Measurements from ENCODE around the gene STRN3.

DNA sequence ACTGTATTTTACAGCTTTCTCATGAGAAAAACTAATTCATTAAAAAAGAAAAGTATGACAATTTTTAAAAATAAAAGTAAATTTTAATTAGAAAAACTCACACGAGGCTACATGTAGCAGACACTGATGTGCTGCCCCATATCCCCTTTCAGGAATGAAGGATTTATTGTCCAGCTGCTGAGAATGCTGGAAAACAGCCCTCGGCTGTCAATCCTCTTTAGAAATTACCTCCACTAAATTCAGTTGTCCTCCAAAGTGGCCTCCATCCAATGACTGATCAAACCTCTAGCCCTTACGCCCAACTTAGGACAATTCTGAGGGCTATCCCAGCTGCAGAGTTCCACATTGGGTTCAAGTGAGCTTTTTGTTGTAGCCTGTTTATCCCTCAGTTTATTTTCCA, 30.5 kb downstream of the STRN3 start:
- TF ChIP-seq POLR2A (IDR thresholded peaks at IDR 0.05; ENCODE audit: low read length) (no peak), GATA1 (IDR thresholded peaks at IDR 0.05; ENCODE audit: low read depth, low read length) (no peak)

All from erythroblast (primary cell).